B cell (primary cell): Measurements from ENCODE around the gene RIOK3. TPM values are rescaled to one million over a fixed set of nuclear protein-coding genes. Genes with fewer than 3 reads are reported as not detected.
"Not testable (repeated sequence)": the region's sequence is repeated elsewhere in the genome, so short reads cannot be mapped to it uniquely, and the experiment has no call there.

Experiments
- ATAC-seq: fragments of 200-7000 bp; cut with Tn5 transposase; one replicate; pipeline ENCODE4 v1.10.0; 2021; ENCODE audit warnings: low read depth, mild to moderate bottlenecking, moderate number of reproducible peaks, moderate library complexity
- CTCF ChIA-PET: fragments of 350-600 bp; sonication (Branson Sonifier 250); formaldehyde crosslinking; loops from one replicate; lab custom pipeline; 2021; ENCODE audit warnings: antibody characterized with exemption, inconsistent platforms; lab: Charles Lee
- POLR2A ChIA-PET: fragments of 350-600 bp; sonication (Branson Sonifier 250); formaldehyde crosslinking; loops from one replicate; lab custom pipeline; 2021; ENCODE audit warnings: antibody characterized with exemption; lab: Charles Lee
- DNase-seq: peaks from one replicate; pipeline ENCODE4 v3.0.0; 2013
- H2AFZ ChIP-seq: 2 replicates; pipeline ENCODE4 v1.6.1; 2012; ENCODE audit warnings: mild to moderate bottlenecking, low read depth, low read length; ENCODE audit not compliant: insufficient read depth, poor library complexity, severe bottlenecking
- H3K27ac ChIP-seq, 2 donors: 1 replicate in 1 of 2; 2 replicates in 1 of 2; pipeline ENCODE4 v1.5.1; 2012 to 2013; ENCODE audit warnings: low read length in 2 of 2, mild to moderate bottlenecking in 2 of 2, moderate library complexity in 1 of 2
- H3K27me3 ChIP-seq, 4 experiments: fragments of 200-600 bp in 1 of 4; sonication (generic) in 1 of 4; replicated peaks in 1 of 4; 1 replicate in 2 of 4; 2 replicates in 2 of 4; pipeline versions ENCODE4 v1.6.1 to v1.7.0; 2013 to 2016; ENCODE audit warnings: low read length in 3 of 4, mild to moderate bottlenecking in 2 of 4, mixed read lengths in 1 of 4, moderate library complexity in 1 of 4; ENCODE audit not compliant: insufficient read depth in 4 of 4, control insufficient read depth in 3 of 4; ENCODE audit errors: control extremely low read depth in 1 of 4
- H3K36me3 ChIP-seq, 2 experiments: replicated peaks in 1 of 2; 1 replicate in 1 of 2; 2 replicates in 1 of 2; pipeline versions ENCODE4 v1.6.1 to v1.7.1; 2013; ENCODE audit warnings: low read length in 1 of 2; ENCODE audit not compliant: insufficient read depth in 2 of 2, control insufficient read depth in 1 of 2; ENCODE audit errors: control extremely low read depth in 1 of 2, extremely low read depth in 1 of 2
- H3K4me1 ChIP-seq, 2 donors: fragments of 200-600 bp in 1 of 2; sonication (generic) in 1 of 2; 1 replicate in 1 of 2; 2 replicates in 1 of 2; pipeline versions ENCODE4 v1.5.1 to v1.6.1; 2013 to 2017; ENCODE audit warnings: low read length in 2 of 2; ENCODE audit not compliant: control insufficient read depth in 2 of 2, insufficient read depth in 2 of 2
- H3K4me2 ChIP-seq: replicated peaks from 2 replicates; pipeline ENCODE3; 2012; ENCODE audit warnings: mild to moderate bottlenecking, low read depth, low read length; ENCODE audit not compliant: poor library complexity, severe bottlenecking
- H3K4me3 ChIP-seq, 5 experiments: fragments of 200-600 bp in 1 of 5; sonication (generic) in 1 of 5; 1 replicate in 3 of 5; 2 replicates in 2 of 5; pipeline versions ENCODE4 v1.5.1 to v1.7.0; 2011 to 2016; ENCODE audit warnings: low read length in 4 of 5, mild to moderate bottlenecking in 4 of 5, low read depth in 2 of 5, control low read depth in 1 of 5, moderate library complexity in 1 of 5; ENCODE audit not compliant: insufficient read depth in 1 of 5; ENCODE audit errors: control extremely low read depth in 1 of 5, extremely low read depth in 1 of 5
- H3K79me2 ChIP-seq: fragments of 200-600 bp; sonication (generic); one replicate; pipeline ENCODE4 v1.6.0; 2016; ENCODE audit warnings: low read length; ENCODE audit not compliant: control insufficient read depth, insufficient read depth
- H3K9ac ChIP-seq: fragments of 200-600 bp; sonication (generic); 2 replicates; pipeline ENCODE4 v1.6.1; 2017; ENCODE audit warnings: mild to moderate bottlenecking, low read length, moderate library complexity
- H3K9me3 ChIP-seq, 3 donors: one replicate each; pipeline versions ENCODE4 v1.6.1 to v1.7.1; 2013; ENCODE audit warnings: low read length in 2 of 3; ENCODE audit not compliant: control insufficient read depth in 2 of 3, insufficient read depth in 1 of 3; ENCODE audit errors: control extremely low read depth in 1 of 3
- H4K20me1 ChIP-seq: 2 replicates; pipeline ENCODE4 v1.6.0; 2012; ENCODE audit warnings: mild to moderate bottlenecking, low read length; ENCODE audit not compliant: insufficient read depth, control insufficient read depth, poor library complexity, severe bottlenecking
- H3K27ac Mint-ChIP-seq: one replicate; pipeline ENCODE4 v1.8.0; 2021; ENCODE audit warnings: mixed read lengths
- H3K27me3 Mint-ChIP-seq: one replicate; pipeline ENCODE4 v1.8.0; 2021; ENCODE audit warnings: mixed read lengths
- H3K4me1 Mint-ChIP-seq: one replicate; pipeline ENCODE4 v1.8.0; 2021; ENCODE audit warnings: mixed read lengths
- H3K4me3 Mint-ChIP-seq: one replicate; pipeline ENCODE4 v1.8.0; 2021; ENCODE audit warnings: mixed read lengths
- H3K9me3 Mint-ChIP-seq: one replicate; pipeline ENCODE4 v1.8.0; 2022; ENCODE audit warnings: mixed read lengths; ENCODE audit not compliant: insufficient read depth
- EZH2 ChIP-seq: IDR thresholded peaks from 2 replicates; pipeline ENCODE4 v1.6.1; 2012; ENCODE audit warnings: borderline replicate concordance, low read depth, mild to moderate bottlenecking, moderate library complexity, low read length; ENCODE audit not compliant: insufficient read depth, poor library complexity, severe bottlenecking
- WGBS: methylation state at CpG from one replicate; pipeline ENCODE4 v1.1.5; 2013; ENCODE audit warnings: missing lambda C conversion rate; ENCODE audit not compliant: insufficient coverage; 5-methylcytosine and 5-hydroxymethylcytosine counted together
- intact Hi-C: fragments of 100-400 bp; cut with micrococcal nuclease; formaldehyde crosslinking; loops from one replicate; pipeline ENCODE4 v1.10.0; 2022
- polyA plus RNA-seq: library from polyadenylated mRNA; depleted of rRNA; stranded (reverse); fragments of >200 nt; gene quantifications from 2 replicates; pipeline ENCODE4 v1.2.3, GENCODE V29; 2012
- total RNA-seq, 2 donors: library from RNA; stranded (reverse); fragments of 120-200 nt in 1 of 2; gene quantifications; 1 replicate in 1 of 2; 2 replicates in 1 of 2; pipeline versions ENCODE4 v1.2.3 to v1.2.4, GENCODE V29; 2013 to 2022
- TF ChIP-seq, protein P1 (sequence below): fragments of 200-600 bp; IDR thresholded peaks from one replicate; pipeline ENCODE4 v1.8.0; 2022; ENCODE audit warnings: antibody characterized with exemption, mild to moderate bottlenecking

Gene RIOK3
- total and polyA plus RNA-seq, 2 donors (not counting 1 experiment from before 2014, with no cell fraction given), result 42.5 to 83.4 TPM

GRCh38 chr18:23487738-23488570 is 34.9 kb downstream of the RIOK3 start:
- peak overlapping the region; percentile 79 for H2AFZ ChIP-seq

DNA sequence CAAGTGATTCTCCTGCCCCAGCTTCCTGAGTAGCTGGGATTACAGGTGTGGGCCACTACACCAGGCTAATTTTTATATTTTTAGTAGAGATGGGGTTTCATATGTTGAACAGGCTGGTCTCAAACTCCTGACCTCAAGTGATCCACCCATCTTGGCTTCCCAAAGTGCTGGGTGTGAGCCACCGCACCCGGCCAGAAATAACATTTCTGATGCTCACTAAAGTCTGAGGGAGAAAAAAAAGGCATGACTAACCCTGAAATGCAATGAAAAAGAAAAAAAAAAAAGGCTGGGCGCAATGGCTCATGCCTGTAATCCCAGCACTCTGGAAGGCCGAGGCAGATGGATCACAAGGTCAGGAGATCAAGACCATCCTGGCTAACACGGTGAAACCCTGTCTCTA is 36.5 kb downstream of the RIOK3 start:
- H3K79me2 ChIP-seq, result peaks cover 40% of the 10 kb centered on the region
- H3K27ac Mint-ChIP-seq, result peak overlapping the region; percentile 70
- peaks cover 40 to 45% of the 10 kb centered on the region in 2 donors for H3K4me1 ChIP-seq
- H3K27ac ChIP-seq, result peak overlapping the region; percentile 94 to 96
- H3K36me3 ChIP-seq, H3K27me3 ChIP-seq, H2AFZ ChIP-seq, H3K27me3 Mint-ChIP-seq, H4K20me1 ChIP-seq, intact Hi-C loops, ATAC-seq, H3K9me3 ChIP-seq, DNase-seq, H3K9me3 Mint-ChIP-seq: not testable (repeated sequence)
- POLR2A ChIA-PET, result interaction anchor here (0.6 to 1.4 kb wide), 6 partner anchors 8 to 587 kb away, joined by 3 to 8 read pairs (median 4); no protein-coding TSS in a partner anchor
- CTCF ChIA-PET, result interaction anchor here (0.9 to 1.2 kb wide), 2 partner anchors 9 to 12 kb away, joined by 3 to 5 read pairs; no protein-coding TSS in a partner anchor
- peak overlapping the region in 4 of 5 experiments; percentile 45 to 64 (median 52) for H3K4me3 ChIP-seq
- peak overlapping the region; percentile 40 for H3K9ac ChIP-seq
- H3K4me3 Mint-ChIP-seq, result peak overlapping the region; percentile 54
- WGBS, result no CpG with 5 or more reads among the region's 5 CpGs
- H3K4me2 ChIP-seq, result peak overlapping the region; percentile 75
- H3K4me1 Mint-ChIP-seq, result peaks cover 44% of the 10 kb centered on the region

More at GRCh38 chr18:23487738-23488570, 34.9 kb downstream of the RIOK3 start:
- no peaks in the 10 kb centered on the region for H3K36me3 ChIP-seq
- H3K27me3 ChIP-seq, result no peaks in the 10 kb centered on the region
- ChIA-PET POLR2A (interaction anchor here (0.6 to 2.2 kb wide), 10 partner anchors 8 to 1887 kb away, joined by 3 to 28 read pairs (median 4); partner anchors contain the start of genes ESCO1, RIOK3 and RMC1), CTCF (interaction anchor here (0.9 to 5.2 kb wide), 7 partner anchors 9 to 76 kb away, joined by 4 to 61 read pairs (median 7); partner anchors contain the start of genes RIOK3 and RMC1)
- H4K20me1 ChIP-seq, result no peaks in the 10 kb centered on the region
- peaks cover 0 to 3% (median 0%) of the 10 kb centered on the region in 3 donors for H3K9me3 ChIP-seq
- DNase-seq (peak; percentile 69), ATAC-seq (peak; percentile 85)
- peaks cover 53 to 56% of the 10 kb centered on the region in 2 donors for H3K4me1 ChIP-seq
- WGBS, result 4% methylated on average over 7 of the region's 14 CpGs
- TF ChIP-seq, protein P1, sequence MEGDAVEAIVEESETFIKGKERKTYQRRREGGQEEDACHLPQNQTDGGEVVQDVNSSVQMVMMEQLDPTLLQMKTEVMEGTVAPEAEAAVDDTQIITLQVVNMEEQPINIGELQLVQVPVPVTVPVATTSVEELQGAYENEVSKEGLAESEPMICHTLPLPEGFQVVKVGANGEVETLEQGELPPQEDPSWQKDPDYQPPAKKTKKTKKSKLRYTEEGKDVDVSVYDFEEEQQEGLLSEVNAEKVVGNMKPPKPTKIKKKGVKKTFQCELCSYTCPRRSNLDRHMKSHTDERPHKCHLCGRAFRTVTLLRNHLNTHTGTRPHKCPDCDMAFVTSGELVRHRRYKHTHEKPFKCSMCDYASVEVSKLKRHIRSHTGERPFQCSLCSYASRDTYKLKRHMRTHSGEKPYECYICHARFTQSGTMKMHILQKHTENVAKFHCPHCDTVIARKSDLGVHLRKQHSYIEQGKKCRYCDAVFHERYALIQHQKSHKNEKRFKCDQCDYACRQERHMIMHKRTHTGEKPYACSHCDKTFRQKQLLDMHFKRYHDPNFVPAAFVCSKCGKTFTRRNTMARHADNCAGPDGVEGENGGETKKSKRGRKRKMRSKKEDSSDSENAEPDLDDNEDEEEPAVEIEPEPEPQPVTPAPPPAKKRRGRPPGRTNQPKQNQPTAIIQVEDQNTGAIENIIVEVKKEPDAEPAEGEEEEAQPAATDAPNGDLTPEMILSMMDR, result no peak
- TF ChIP-seq EZH2, result no peak
- H3K9ac ChIP-seq, result peak overlapping the region; percentile 57
- H3K27ac Mint-ChIP-seq, result peak overlapping the region; percentile 98
- peaks cover 54% of the 10 kb centered on the region for H3K4me1 Mint-ChIP-seq
- peak overlapping the region; percentile 89 for H3K4me3 Mint-ChIP-seq
- peak overlapping the region; percentile 94 to 96 for H3K27ac ChIP-seq
- peak overlapping the region; percentile 75 for H3K4me2 ChIP-seq
- intact Hi-C loops, result loop anchor here (1.0 kb wide), 2 partner anchors 10 to 15 kb away; partner anchors contain the start of gene RMC1
- peak overlapping the region; percentile 33 to 64 (median 51) for H3K4me3 ChIP-seq
- peaks cover 35% of the 10 kb centered on the region for H3K79me2 ChIP-seq
- H3K27me3 Mint-ChIP-seq, result no peaks in the 10 kb centered on the region
- H3K9me3 Mint-ChIP-seq, result no peaks in the 10 kb centered on the region
